ENCODE results near the gene LDLRAD4.
A peak's percentile ranks its signal among the peaks of the same experiment; 100 is the strongest.

Gene LDLRAD4

DNA sequence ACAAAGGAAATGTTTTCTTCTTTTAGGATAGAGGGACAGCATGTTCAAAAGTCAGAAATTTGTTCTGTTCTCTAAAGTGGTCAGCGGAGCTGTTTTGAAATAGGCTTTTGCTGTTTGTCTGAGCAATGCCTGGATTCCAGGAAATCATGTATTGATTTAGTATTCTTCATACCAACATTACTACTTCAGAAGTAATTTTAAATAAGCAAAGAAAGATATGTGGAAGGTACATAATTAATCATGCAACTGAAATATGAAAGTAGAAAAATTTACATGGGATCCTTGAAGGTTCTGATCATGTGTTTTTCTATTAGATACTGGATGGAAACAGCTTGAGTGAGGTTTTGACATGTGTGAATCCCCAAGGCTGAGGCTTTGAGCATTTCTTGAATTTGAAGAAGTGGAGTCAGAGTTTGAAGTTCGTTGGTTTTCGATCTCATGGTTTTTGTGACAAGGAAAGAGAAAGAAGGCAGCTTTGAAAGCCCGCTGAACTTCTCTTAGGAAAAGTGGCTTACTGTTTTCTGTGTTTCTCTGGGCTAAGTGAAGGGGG is 220.0 kb downstream of the LDLRAD4 start:
- no peak for DNase-seq

- no peak for DNase-seq
These were observed 220.9 kb downstream of the LDLRAD4 start for GRCh38 chr18:13439461-13439860.

DNA sequence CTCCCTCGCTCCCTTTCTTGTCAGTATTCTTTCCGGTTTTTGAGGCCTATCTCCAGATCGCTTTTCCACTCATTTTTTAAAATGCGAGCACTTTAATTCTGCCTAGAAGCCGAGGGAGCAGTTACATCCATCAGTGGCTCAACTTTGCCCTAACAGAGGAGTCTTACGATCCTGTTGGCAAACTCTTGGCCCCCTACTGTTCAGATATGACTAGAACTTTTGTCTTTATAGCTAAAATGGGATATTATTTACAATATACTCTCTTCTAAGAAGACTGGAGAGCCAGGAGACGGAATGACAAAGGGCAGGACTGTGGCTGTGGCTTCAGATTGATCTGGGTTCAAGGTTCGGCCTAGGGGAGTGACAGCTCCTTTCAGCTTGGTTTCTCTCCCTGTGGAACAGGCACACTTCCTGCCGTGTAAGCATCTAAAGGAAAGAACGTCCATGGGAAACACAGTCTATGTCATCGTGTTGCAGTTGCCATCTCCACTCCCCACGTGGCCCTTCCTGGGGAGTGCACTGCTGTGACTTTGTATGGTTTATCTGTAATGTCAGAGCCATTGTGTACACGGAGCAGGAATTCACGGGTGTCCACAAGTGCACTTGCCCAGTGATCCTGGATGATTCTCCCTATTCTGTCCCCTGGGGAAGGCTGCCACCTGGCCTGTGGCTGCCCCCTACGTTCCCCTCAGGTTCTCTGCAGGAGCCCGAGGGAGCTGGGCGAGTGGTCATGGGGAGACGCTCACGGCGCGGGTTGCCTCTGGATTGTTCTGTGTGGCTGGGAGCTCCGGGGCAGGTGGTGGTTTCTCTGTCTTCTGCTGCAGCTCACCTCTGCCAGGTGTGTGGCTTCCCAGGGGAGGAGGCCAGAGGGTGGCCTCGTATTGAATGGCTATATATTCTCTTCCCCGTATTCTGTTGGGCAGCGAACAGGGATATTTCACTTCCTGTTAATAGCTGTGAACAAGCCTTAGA is 222.0 kb downstream of the LDLRAD4 start:
- no peak for DNase-seq

DNA sequence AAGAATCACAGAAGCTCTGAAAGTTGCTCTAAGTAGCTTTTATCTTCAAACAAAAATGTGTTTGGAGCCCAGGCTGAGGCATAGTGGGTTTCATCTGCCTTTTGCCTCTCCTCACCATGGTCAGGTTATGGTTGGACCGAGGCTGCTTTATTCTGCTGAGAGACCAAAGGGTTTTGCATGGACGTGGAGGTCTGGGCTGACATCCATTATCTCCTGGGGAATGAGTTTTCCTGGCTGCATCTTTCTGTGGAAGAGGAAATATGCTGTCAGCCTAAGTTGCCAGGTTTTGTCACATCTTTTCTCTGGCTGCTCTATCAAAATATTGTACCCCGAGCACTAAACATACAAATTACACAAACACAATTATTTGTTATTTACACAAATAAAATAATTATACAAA is 223.2 kb downstream of the LDLRAD4 start:
- DNase-seq: no peak

GRCh38 chr18:13442451-13442850 is 223.9 kb downstream of the LDLRAD4 start:
- no peak for DNase-seq

- no peak for DNase-seq
These were observed 225.0 kb downstream of the LDLRAD4 start for GRCh38 chr18:13443552-13443951.

DNA sequence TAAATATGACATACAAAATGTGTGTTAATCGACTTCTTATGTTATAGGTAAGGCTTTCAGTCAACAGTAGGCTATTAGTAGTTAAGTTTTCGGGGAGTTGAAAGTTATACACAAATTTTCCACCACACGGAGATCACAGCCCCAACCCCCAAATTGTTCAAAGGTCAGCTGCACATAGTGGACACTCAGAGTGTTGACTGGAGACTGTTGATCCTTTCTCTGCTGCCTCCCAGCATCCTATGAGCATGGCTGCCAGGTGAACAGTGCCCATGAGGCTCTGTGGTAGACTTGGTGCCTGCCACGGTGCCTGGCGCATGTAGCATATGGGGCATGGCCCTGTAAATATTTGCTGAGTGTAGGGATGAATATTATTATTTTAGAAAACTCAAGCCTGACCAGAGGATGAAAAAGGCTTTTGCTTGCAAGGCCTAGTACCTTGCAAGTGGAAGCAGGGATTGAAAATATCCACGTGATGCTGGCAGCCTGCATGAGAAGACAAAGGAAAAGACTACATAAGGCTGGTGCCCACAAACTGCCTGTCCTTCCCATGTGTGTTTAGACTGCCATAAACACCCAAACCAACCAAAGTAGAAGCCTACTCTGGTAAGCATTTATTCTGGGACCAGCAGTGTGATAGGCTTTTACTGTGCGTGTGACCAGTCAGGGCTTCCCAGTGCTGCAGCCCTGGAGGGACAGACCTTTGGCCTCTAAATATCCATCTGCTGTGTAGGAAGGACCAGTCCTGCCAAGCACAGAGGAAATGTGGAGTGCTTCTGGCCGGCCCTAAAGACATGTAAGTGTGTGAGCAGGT is 226.1 kb downstream of the LDLRAD4 start:
- DNase-seq: no peak

DNA sequence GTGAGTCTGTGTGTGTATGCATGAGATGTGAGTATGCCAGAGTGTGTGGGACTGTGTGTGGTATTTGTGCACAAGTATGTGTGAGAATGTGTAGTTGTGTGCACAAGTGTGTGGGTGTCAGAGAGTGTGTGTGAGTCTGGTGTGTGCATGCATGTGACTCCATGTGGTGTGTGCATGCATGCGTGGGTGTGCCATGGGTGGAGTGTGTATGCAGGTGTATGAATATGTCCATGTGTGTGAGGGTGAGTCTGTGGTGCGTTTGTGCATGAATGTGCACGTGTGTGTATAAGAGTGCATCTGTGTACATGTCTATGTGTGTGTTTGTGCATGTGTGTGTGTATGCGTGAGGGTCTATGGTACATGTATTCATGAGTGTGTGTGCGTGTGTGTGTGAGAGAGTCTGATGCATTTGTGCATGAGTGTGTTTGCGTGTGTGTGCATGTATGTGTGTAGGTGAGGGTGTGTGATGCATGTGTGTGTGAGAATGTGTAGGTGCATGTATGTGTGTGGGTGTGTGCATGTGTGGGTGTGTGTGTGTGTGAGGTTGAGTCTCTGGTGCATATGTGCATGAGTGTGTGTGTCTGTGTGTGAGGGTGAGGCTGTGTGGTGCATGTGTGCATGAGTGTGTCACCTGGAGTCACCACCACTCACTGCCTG is 226.8 kb downstream of the LDLRAD4 start:
- DNase-seq: no peak

GRCh38 chr18:13446024-13446423 is 227.5 kb downstream of the LDLRAD4 start:
- no peak for DNase-seq

- peak; percentile 29 for DNase-seq
These were observed 228.3 kb downstream of the LDLRAD4 start for GRCh38 chr18:13446610-13447461.

DNA sequence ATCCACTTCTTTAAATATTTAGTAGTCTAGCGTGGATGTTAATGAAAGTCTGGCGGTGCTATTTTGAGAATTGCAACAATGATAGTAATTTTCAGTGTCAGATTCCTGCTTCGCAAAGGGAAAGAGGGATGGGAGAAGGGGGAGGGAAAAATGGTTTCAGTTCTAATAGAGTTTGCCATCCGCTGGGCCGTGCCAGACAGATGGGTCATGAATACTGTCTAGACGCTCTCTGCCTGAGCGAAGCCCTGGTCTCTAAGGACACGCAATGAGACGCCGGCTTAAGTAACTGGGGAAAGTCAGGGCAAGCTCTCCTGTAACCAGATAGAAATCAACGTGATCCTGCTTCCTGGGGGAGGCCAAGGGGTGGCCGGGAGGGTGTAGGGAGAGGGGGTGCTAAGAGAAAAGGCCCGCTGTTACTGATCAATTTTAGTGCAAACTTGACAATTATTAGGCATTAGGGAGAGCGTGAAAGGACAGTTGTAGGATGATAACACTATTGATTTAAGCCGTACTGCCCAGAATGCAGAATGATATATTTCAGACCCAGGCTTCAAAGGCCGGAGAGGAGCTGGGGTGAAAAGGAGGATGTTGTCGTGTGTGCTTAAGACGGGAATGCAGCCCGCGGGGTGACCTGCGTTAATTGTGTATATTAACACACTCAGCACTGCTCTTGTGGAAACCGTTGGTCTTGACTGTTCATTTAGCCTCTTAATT is 229.2 kb downstream of the LDLRAD4 start:
- DNase-seq: no peak

- DNase-seq: no peak
These were observed 229.8 kb downstream of the LDLRAD4 start for GRCh38 chr18:13448335-13448795.

- no peak for DNase-seq
These were observed 231.1 kb downstream of the LDLRAD4 start for GRCh38 chr18:13449651-13450050.

DNA sequence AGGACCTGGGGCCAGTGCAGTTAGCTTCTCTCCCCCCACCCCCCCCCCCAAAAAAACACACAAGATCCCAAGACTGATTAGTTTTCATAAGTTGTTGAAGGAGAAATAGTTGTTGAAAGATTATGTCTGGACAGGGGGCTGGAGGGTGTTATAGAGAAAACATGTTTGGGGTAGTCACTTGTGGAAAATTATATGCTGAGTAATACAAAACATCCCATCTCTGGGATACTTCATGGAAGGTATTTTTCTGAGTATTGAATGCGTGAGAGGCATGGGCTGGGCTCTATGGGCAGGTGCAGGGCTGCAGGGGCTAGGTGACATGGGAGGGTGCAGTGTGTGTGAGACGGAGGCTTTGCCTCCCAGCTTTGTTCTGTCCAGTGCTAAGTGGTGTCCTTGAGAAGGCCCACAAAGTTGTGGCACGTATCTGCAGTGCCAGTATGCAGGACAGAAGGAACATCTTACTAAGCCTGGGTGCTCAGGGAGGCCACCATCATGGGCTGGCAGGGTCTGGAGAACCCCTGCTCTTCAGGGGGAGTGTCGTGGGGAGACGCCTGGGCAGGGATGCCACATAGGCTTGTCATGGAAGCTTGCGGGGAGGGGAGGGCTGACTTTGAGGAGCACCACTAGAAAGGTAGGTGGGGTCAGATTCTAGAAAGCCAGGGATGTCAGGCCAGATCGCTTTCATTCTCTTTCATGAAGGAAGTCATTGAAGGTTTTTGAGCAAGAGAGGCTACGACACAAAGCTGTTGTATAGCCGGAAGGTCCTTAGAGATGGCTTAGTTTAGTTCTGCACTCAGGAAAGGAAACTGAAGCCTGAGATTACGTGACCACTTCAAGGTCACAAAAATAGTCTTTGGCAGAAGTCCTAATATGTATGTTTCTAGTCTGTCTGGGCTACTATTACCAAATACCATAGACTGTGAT is 232.0 kb downstream of the LDLRAD4 start:
- DNase-seq: no peak

- DNase-seq: no peak
These were observed 232.6 kb downstream of the LDLRAD4 start for GRCh38 chr18:13451213-13451540.

DNA sequence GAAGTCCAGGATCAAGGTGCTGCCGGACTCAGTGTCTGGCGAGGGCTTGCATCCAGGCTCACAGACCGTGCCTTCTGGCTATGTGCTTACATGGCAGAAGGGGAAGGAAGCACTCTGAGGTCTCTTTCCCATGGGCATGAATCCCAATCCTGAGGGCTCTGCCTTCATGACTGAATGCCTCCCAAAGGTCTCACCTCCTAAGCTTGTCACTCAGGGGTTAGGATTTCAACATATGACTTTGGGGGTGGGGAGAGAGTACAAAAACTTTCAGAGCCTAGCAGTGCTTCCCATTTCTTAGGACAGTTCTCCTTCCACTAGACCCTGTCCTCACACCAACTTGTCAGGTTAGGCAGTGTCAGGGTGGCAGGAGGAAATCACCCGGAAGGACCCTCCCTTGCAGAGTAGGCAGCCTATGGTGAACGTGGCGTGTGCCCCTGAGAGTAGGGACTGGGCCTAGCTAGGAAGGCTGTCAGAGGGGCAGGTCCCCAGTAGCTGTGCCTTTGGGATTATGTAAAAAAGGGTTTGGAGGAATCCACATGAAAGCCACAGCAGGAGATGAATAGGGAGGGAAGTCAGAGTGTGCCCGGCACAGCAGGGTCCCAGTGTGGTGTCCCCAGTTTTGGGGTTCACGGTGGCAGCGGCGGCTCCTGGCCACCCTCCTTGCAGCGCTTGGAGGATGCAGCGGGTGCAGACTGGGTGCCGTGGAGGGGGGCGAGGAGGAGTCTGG is 233.3 kb downstream of the LDLRAD4 start:
- DNase-seq: no peak

DNA sequence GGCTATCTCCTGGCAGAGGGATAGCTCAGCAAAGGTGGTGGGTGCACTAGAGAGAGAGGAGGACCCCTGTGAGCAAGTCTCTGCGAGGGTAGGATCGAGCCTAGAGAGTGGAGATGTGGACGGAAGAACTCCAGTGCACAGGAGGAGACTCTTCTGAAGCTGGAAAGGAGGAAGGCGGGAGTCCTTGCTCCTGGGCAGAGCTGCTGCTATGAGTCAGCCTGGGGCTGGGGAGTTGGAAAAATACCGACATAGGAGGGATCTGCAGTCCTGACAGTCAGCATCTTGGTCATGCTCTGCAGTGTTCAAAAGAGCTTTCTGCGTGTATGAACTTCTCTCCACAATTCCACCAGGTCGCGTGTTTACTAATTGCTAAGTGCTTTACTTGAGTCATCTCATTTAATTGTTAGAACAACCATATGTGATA is 233.8 kb downstream of the LDLRAD4 start:
- no peak for DNase-seq

DNA sequence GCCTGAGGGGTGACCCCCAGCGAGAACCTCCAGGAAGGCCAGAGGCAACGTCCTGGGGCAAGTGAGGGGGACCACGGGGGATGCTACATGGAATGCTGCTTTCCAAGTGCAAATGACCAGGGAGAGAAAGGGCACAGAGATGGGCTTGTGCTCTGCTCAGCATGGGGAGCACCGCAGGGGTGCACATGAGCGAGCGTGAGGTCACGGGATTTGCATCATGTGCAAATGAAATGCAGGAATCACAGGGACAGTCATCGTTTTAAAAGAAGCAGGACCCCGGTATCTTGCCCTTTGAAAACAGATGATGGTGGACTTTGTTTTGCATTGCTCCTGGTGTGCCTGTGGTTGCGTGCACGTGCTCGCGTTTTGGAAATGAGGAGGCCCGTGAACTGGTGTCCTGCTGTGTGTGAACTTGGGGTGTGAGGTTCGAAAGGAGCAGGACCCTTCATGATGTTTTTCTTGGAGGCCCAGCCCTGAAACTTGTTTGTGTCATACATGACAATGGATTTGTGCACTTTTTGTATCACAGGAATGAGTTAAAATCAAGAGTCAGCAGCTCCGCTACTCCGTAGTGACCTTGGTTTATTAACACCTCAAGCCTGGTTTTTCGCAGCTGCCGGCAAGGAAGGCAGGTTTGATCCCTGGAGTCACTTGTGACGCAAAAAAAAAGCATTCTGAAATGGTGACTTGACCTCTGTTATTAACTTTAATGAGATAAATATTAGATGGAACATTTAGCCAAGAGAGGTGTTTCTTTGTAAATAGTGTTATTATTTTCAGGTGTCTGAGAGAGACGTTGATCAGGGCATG is 234.5 kb downstream of the LDLRAD4 start:
- DNase-seq: no peak

GRCh38 chr18:13453714-13454113 is 235.2 kb downstream of the LDLRAD4 start:
- no peak for DNase-seq

All from stimulated activated CD4-positive, alpha-beta T cell treated with anti-CD3 and anti-CD28 coated beads, Interleukin-4, amount 100 ng/mL, for 1 hour (primary cell).